H9 (cell line): ENCODE data around the gene DLEC1. TPM values are rescaled to one million over a fixed set of nuclear protein-coding genes. Genes with fewer than 3 reads are reported as not detected.

Experiments used
- DNase-seq: peaks from one replicate; pipeline ENCODE4 v3.0.0-alpha.2; 2017
- H2AFZ ChIP-seq: one replicate; pipeline ENCODE4 v1.6.1; 2013; ENCODE audit warnings: mild to moderate bottlenecking, low read length, control low read depth, moderate library complexity
- H2AK5ac ChIP-seq: 2 replicates; pipeline ENCODE4 v1.6.1; 2013; ENCODE audit warnings: low read length, control low read depth, mixed read lengths; ENCODE audit not compliant: insufficient read length
- H2BK120ac ChIP-seq: one replicate; pipeline ENCODE4 v1.6.1; 2013; ENCODE audit warnings: low read depth, mild to moderate bottlenecking, low read length, control low read depth, inconsistent platforms; ENCODE audit not compliant: poor library complexity, severe bottlenecking
- H2BK12ac ChIP-seq: 2 replicates; pipeline ENCODE4 v1.6.1; 2013; ENCODE audit warnings: low read length, control low read depth, mixed read lengths, low read depth; ENCODE audit not compliant: insufficient read length
- H2BK15ac ChIP-seq: 2 replicates; pipeline ENCODE4 v1.6.1; 2013; ENCODE audit warnings: low read depth, low read length, control low read depth
- H2BK20ac ChIP-seq: one replicate; pipeline ENCODE4 v1.6.1; 2013; ENCODE audit warnings: low read depth, mild to moderate bottlenecking, low read length, control low read depth, inconsistent platforms; ENCODE audit not compliant: poor library complexity, severe bottlenecking
- H2BK5ac ChIP-seq: 2 replicates; pipeline ENCODE4 v1.6.1; 2013; ENCODE audit warnings: low read length, control low read depth, mixed read lengths; ENCODE audit not compliant: insufficient read length
- H3K14ac ChIP-seq: 2 replicates; pipeline ENCODE4 v1.6.1; 2013; ENCODE audit warnings: low read length, control low read depth; ENCODE audit not compliant: insufficient read depth
- H3K18ac ChIP-seq: 2 replicates; pipeline ENCODE4 v1.6.1; 2013; ENCODE audit warnings: low read depth, mild to moderate bottlenecking, mixed read lengths, low read length, control low read depth; ENCODE audit not compliant: insufficient read length
- H3K23ac ChIP-seq: 2 replicates; pipeline ENCODE4 v1.6.1; 2013; ENCODE audit warnings: low read length, control low read depth, mixed read lengths, low read depth; ENCODE audit not compliant: insufficient read length
- H3K23me2 ChIP-seq: 2 replicates; pipeline ENCODE4 v1.6.1; 2013; ENCODE audit warnings: low read depth, mild to moderate bottlenecking, mixed read lengths, low read length, control low read depth; ENCODE audit not compliant: insufficient read length, poor library complexity, severe bottlenecking
- H3K27ac ChIP-seq: 2 replicates; pipeline ENCODE4 v1.5.1; 2013; ENCODE audit warnings: low read length, control low read depth, mixed read lengths, low read depth; ENCODE audit not compliant: insufficient read length
- H3K27me3 ChIP-seq: 2 replicates; pipeline ENCODE4 v1.6.1; 2013; ENCODE audit warnings: low read length, control low read depth, inconsistent platforms; ENCODE audit not compliant: insufficient read depth
- H3K4ac ChIP-seq: 2 replicates; pipeline ENCODE4 v1.6.1; 2013; ENCODE audit warnings: low read depth, mild to moderate bottlenecking, control low read depth, inconsistent platforms, low read length, moderate library complexity
- H3K4me1 ChIP-seq: 2 replicates; pipeline ENCODE4 v1.6.1; 2013; ENCODE audit warnings: low read length, control low read depth, inconsistent platforms; ENCODE audit not compliant: insufficient read depth
- H3K4me2 ChIP-seq: 2 replicates; pipeline ENCODE4 v1.6.1; 2013; ENCODE audit warnings: low read length, control low read depth, mixed read lengths; ENCODE audit not compliant: insufficient read length, insufficient read depth
- H3K56ac ChIP-seq: 2 replicates; pipeline ENCODE4 v1.6.1; 2013; ENCODE audit warnings: low read depth, mild to moderate bottlenecking, mixed read lengths, low read length, control low read depth; ENCODE audit not compliant: insufficient read length
- H3K79me1 ChIP-seq: 2 replicates; pipeline ENCODE4 v1.6.1; 2013; ENCODE audit warnings: low read depth, mild to moderate bottlenecking, moderate library complexity, low read length, control low read depth, inconsistent platforms; ENCODE audit not compliant: insufficient read depth, poor library complexity, severe bottlenecking
- H3K79me2 ChIP-seq: 2 replicates; pipeline ENCODE4 v1.6.1; 2013; ENCODE audit warnings: low read length, control low read depth, inconsistent platforms; ENCODE audit not compliant: insufficient read depth
- H3K9ac ChIP-seq: 2 replicates; pipeline ENCODE4 v1.6.1; 2013; ENCODE audit warnings: low read length, control low read depth, mixed read lengths; ENCODE audit not compliant: insufficient read length; ENCODE audit errors: extremely low read depth
- H3K9me3 ChIP-seq: one replicate; pipeline ENCODE4 v1.6.1; 2013; ENCODE audit warnings: low read depth, low read length, inconsistent platforms; ENCODE audit not compliant: control insufficient read depth
- H3T11ph ChIP-seq: one replicate; pipeline ENCODE4 v1.6.1; 2013; ENCODE audit warnings: mild to moderate bottlenecking, low read length, control low read depth, inconsistent platforms
- H4K20me1 ChIP-seq: one replicate; pipeline ENCODE4 v1.6.1; 2013; ENCODE audit not compliant: control insufficient read depth, insufficient read length, insufficient read depth
- H4K5ac ChIP-seq: 2 replicates; pipeline ENCODE4 v1.6.1; 2013; ENCODE audit warnings: low read depth, mild to moderate bottlenecking, mixed read lengths, low read length, control low read depth; ENCODE audit not compliant: insufficient read length
- H4K8ac ChIP-seq: replicated peaks from 2 replicates; pipeline ENCODE4 v1.6.1; 2013; ENCODE audit warnings: low read length, control low read depth, mixed read lengths, low read depth; ENCODE audit not compliant: insufficient read length
- H4K91ac ChIP-seq: 2 replicates; pipeline ENCODE4 v1.6.1; 2013; ENCODE audit warnings: low read depth, mild to moderate bottlenecking, moderate library complexity, mixed read lengths, low read length, control low read depth; ENCODE audit not compliant: insufficient read length
- H3K27ac Mint-ChIP-seq, 3 experiments: 2 replicates in 2 of 3; 3 replicates in 1 of 3; pipeline ENCODE4 v1.8.0; 2020 to 2021; ENCODE audit warnings: mixed read lengths in 3 of 3, mild to moderate bottlenecking in 1 of 3, moderate library complexity in 1 of 3
- H3K27me3 Mint-ChIP-seq: 2 replicates; pipeline ENCODE4 v1.8.0; 2021; ENCODE audit warnings: low read depth, mild to moderate bottlenecking, moderate library complexity, mixed read lengths
- H3K36me3 Mint-ChIP-seq, 3 experiments: 2 replicates in 2 of 3; 3 replicates in 1 of 3; pipeline ENCODE4 v1.8.0; 2020 to 2021; ENCODE audit warnings: low read depth in 3 of 3, mixed read lengths in 3 of 3; ENCODE audit not compliant: insufficient read depth in 1 of 3
- H3K4me1 Mint-ChIP-seq, 2 experiments: 2 replicates each; pipeline ENCODE4 v1.8.0; 2020; ENCODE audit warnings: mixed read lengths in 2 of 2
- H3K4me3 Mint-ChIP-seq, 2 experiments: 2 replicates in 1 of 2; 3 replicates in 1 of 2; pipeline ENCODE4 v1.8.0; 2020 to 2021; ENCODE audit warnings: mild to moderate bottlenecking in 2 of 2, mixed read lengths in 2 of 2, moderate library complexity in 1 of 2
- H3K9me3 Mint-ChIP-seq, 2 experiments: 2 replicates in 1 of 2; 3 replicates in 1 of 2; pipeline ENCODE4 v1.8.0; 2020; ENCODE audit warnings: mild to moderate bottlenecking in 2 of 2, mixed read lengths in 2 of 2, moderate library complexity in 1 of 2
- WGBS: extraction: QIAGEN DNeasy Blood & Tissue Kit; methylation state at CpG from one replicate; pipeline ENCODE4 v1.1.7; 2013; ENCODE audit warnings: missing lambda C conversion rate, low lambda C conversion rate, mixed read lengths; ENCODE audit not compliant: insufficient read length; ENCODE audit errors: extremely low coverage; 5-methylcytosine and 5-hydroxymethylcytosine counted together
- total RNA-seq: library from RNA; stranded (reverse); gene quantifications from 2 replicates; pipeline ENCODE4 v1.2.1, GENCODE V29; 2021
- TF ChIP-seq, protein P1 (sequence below): fragments of 200-600 bp; sonication (generic); conservative IDR thresholded peaks from 3 replicates; pipeline ENCODE4 v1.8.0; 2021; ENCODE audit warnings: antibody characterized with exemption, mild to moderate bottlenecking

The DLEC1 gene
- total RNA-seq, 1 experiment from 2014 or later, result 2.1 TPM

- H2BK20ac ChIP-seq, result no peak overlapping the region
- no peaks in the 10 kb centered on the region for H3K79me2 ChIP-seq
- H3K23ac ChIP-seq, result no peak overlapping the region
- no peak overlapping the region for H3K14ac ChIP-seq
- H3K4ac ChIP-seq, result no peak overlapping the region
- no peak overlapping the region for H3K27ac ChIP-seq
- peaks cover 14% of the 10 kb centered on the region for H3K27me3 Mint-ChIP-seq
- no peak overlapping the region for H2BK12ac ChIP-seq
- no peaks in the 10 kb centered on the region for H3K23me2 ChIP-seq
- H2AFZ ChIP-seq, result no peak overlapping the region
- TF ChIP-seq, protein P1, sequence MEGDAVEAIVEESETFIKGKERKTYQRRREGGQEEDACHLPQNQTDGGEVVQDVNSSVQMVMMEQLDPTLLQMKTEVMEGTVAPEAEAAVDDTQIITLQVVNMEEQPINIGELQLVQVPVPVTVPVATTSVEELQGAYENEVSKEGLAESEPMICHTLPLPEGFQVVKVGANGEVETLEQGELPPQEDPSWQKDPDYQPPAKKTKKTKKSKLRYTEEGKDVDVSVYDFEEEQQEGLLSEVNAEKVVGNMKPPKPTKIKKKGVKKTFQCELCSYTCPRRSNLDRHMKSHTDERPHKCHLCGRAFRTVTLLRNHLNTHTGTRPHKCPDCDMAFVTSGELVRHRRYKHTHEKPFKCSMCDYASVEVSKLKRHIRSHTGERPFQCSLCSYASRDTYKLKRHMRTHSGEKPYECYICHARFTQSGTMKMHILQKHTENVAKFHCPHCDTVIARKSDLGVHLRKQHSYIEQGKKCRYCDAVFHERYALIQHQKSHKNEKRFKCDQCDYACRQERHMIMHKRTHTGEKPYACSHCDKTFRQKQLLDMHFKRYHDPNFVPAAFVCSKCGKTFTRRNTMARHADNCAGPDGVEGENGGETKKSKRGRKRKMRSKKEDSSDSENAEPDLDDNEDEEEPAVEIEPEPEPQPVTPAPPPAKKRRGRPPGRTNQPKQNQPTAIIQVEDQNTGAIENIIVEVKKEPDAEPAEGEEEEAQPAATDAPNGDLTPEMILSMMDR, result no peak
- no peaks in the 10 kb centered on the region for H3K9me3 ChIP-seq
- H3K9ac ChIP-seq, result no peak overlapping the region
- H3K9me3 Mint-ChIP-seq, result no peaks in the 10 kb centered on the region; a peak in 1 of 5 replicates
- H2BK15ac ChIP-seq, result no peak overlapping the region
- H3K18ac ChIP-seq, result no peak overlapping the region
- H4K20me1 ChIP-seq, result no peaks in the 10 kb centered on the region
- H3K56ac ChIP-seq, result no peak overlapping the region
- no peaks in the 10 kb centered on the region for H3K79me1 ChIP-seq
- H3K27ac Mint-ChIP-seq, result no peak overlapping the region
- H4K5ac ChIP-seq, result no peak overlapping the region
- H3T11ph ChIP-seq, result no peak overlapping the region
- H3K4me3 Mint-ChIP-seq, result no peak overlapping the region
- no peak overlapping the region for H2BK5ac ChIP-seq
- DNase-seq, result no peak
- H4K8ac ChIP-seq, result no peak overlapping the region
- H2AK5ac ChIP-seq, result no peak overlapping the region
- no peaks in the 10 kb centered on the region for H3K4me1 ChIP-seq
- no peaks in the 10 kb centered on the region for H3K27me3 ChIP-seq
- no peaks in the 10 kb centered on the region; a peak in 1 of 4 replicates for H3K4me1 Mint-ChIP-seq
- H3K36me3 Mint-ChIP-seq, result peaks cover 0 to 5% (median 0%) of the 10 kb centered on the region in 3 experiments; a peak in 3 of 7 replicates
- no peak overlapping the region for H3K4me2 ChIP-seq
- no CpG with 5 or more reads among the region's 7 CpGs for WGBS
- H2BK120ac ChIP-seq, result no peak overlapping the region
- no peak overlapping the region for H4K91ac ChIP-seq
Measured at GRCh38 chr3:38112378-38112761, 73.4 kb downstream of the DLEC1 start.
